Measurements from ENCODE around the gene MACC1. TPM values are rescaled to one million over a fixed set of nuclear protein-coding genes. Genes with fewer than 3 reads are reported as not detected.
"Not testable (repeated sequence)": the region's sequence is repeated elsewhere in the genome, so short reads cannot be mapped to it uniquely, and the experiment has no call there.

Gene MACC1
- total RNA-seq, 1 experiment from 2014 or later, result 49.9 TPM

DNA sequence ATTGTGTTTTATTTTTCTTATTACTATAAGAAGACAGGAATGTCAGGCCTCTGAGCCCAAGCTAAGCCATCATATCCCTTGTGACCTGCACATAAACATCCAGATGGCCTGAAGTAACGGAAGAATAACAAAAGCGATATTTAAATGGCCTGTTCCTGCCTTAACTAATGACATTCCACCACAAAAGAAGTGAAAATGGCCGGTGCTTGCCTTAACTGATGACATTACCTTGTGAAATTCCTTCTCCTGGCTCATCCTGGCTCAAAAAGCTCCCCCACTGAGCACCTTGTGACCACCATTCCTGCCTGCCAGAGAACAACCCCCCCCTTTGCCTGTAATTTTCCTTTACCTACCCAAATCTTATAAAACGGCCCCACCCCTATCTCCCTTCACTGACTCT is 91.1 kb downstream of the MACC1 start:
- H4K20me1 ChIP-seq (ENCODE audit: insufficient read depth, low read depth, low read length); H3K4me3 ChIP-seq (ENCODE audit: low read length); H3K9me2 ChIP-seq (replicated peaks; ENCODE audit: insufficient read depth, low read length); H3K4me2 ChIP-seq (ENCODE audit: low read depth, low read length, poor library complexity, severe bottlenecking); H3K27me3 ChIP-seq (ENCODE audit: low read length); H3K36me3 ChIP-seq (ENCODE audit: insufficient read depth, low read length); H3K9me3 ChIP-seq (ENCODE audit: low read length); H3K9ac ChIP-seq (ENCODE audit: low read length); H2AFZ ChIP-seq (ENCODE audit: low read length); H3K27ac ChIP-seq (ENCODE audit: low read length); DNase-seq; H3K79me2 ChIP-seq (ENCODE audit: low read length); H3K4me1 ChIP-seq (ENCODE audit: low read length): not testable (repeated sequence)

DNA sequence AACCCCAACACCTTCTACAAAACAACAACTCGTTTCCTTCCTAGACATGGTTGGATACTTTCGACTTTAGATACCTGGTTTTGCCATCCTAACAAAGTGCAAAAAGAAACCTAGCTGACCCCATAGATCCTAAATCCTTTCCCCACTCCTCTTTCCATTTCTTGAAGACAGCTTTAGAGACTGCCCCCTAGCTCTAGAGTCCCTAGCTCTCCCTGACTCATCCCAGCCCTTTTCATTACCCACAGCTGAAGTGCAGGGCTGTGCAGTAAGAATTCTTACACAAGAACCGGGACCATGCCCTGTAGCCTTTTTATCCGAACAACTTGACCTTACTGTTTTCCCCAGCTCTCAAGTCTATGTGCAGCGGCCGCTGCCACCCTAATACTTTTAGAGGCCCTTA is 93.1 kb downstream of the MACC1 start:
- not testable (repeated sequence) for H2AFZ ChIP-seq (ENCODE audit: low read length); H4K20me1 ChIP-seq (ENCODE audit: insufficient read depth, low read depth, low read length); H3K4me2 ChIP-seq (ENCODE audit: low read depth, low read length, poor library complexity, severe bottlenecking); H3K36me3 ChIP-seq (ENCODE audit: insufficient read depth, low read length); H3K4me3 ChIP-seq (ENCODE audit: low read length); H3K9me3 ChIP-seq (ENCODE audit: low read length); H3K9ac ChIP-seq (ENCODE audit: low read length); H3K27ac ChIP-seq (ENCODE audit: low read length); H3K9me2 ChIP-seq (replicated peaks; ENCODE audit: insufficient read depth, low read length); H3K79me2 ChIP-seq (ENCODE audit: low read length); H3K27me3 ChIP-seq (ENCODE audit: low read length); H3K4me1 ChIP-seq (ENCODE audit: low read length); DNase-seq

DNA sequence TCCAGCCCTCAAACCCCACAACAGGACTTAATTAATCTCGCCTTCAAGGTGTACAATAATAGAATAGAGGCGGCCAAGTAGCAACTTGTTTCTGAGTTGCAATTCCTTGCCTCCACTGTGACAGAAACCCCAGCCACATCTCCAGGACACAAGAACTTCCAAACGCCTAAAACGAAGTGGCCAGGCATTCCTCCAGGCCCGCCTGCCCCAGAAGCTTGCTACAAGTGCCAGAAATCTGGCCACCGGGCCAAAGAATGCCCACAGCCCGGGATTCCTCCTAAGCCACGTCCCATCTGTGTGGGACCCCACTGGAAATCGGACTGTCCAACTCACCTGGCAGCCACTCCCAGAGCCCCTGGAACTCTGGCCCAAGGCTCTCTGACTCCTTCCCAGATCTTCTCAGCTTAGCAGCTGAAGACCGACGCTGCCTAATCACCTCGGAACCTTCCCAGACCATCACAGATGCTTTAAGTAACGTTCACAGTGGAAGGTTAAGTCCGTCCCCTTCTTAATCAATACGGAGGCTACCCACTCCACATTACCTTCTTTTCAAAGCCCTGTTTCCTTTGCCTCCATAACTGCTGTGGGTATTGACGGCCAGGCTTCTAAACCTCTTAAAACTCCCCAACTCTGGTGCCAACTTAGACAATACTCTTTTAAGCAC is 94.4 kb downstream of the MACC1 start:
- H3K36me3 ChIP-seq (ENCODE audit: insufficient read depth, low read length); H3K79me2 ChIP-seq (ENCODE audit: low read length); H3K27me3 ChIP-seq (ENCODE audit: low read length); H3K9me3 ChIP-seq (ENCODE audit: low read length); H3K4me1 ChIP-seq (ENCODE audit: low read length); H3K4me3 ChIP-seq (ENCODE audit: low read length); H3K4me2 ChIP-seq (ENCODE audit: low read depth, low read length, poor library complexity, severe bottlenecking); H2AFZ ChIP-seq (ENCODE audit: low read length); H4K20me1 ChIP-seq (ENCODE audit: insufficient read depth, low read depth, low read length); H3K27ac ChIP-seq (ENCODE audit: low read length); H3K9me2 ChIP-seq (replicated peaks; ENCODE audit: insufficient read depth, low read length); H3K9ac ChIP-seq (ENCODE audit: low read length); DNase-seq: not testable (repeated sequence)

DNA sequence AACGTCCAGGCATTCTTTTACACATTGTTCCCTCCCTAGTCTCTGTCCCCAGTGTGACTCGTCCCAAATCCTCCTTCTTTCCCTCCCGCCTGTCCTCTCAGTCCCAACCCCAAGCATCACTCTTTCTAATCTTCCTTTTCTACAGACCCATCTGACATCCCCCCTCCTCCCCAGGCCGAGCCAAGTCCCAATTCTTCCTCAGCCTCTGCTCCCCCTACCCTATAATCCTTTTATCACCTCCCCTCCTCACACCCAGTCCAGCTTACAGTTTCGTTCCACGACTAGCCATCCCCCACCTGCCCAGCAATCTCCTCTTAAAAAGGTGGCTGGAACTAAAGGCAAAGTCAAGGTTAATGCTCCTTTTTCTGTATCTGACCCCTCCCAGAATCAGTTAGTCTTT is 95.1 kb downstream of the MACC1 start:
- no peaks in the 10 kb centered on the region for H3K27me3 ChIP-seq (ENCODE audit: low read length)
- H3K27ac ChIP-seq (ENCODE audit: low read length), result no peak overlapping the region
- H4K20me1 ChIP-seq (ENCODE audit: insufficient read depth, low read depth, low read length), result no peaks in the 10 kb centered on the region
- H3K4me3 ChIP-seq (ENCODE audit: low read length), result no peak overlapping the region
- no peaks in the 10 kb centered on the region for H3K4me1 ChIP-seq (ENCODE audit: low read length)
- DNase-seq, result no peak
- no peaks in the 10 kb centered on the region for H3K79me2 ChIP-seq (ENCODE audit: low read length)
- H2AFZ ChIP-seq (ENCODE audit: low read length), result no peak overlapping the region
- H3K9ac ChIP-seq (ENCODE audit: low read length), result no peak overlapping the region
- no peaks in the 10 kb centered on the region for H3K9me2 ChIP-seq (replicated peaks; ENCODE audit: insufficient read depth, low read length)
- H3K9me3 ChIP-seq (ENCODE audit: low read length), result no peaks in the 10 kb centered on the region
- no peak overlapping the region for H3K4me2 ChIP-seq (ENCODE audit: low read depth, low read length, poor library complexity, severe bottlenecking)
- no peaks in the 10 kb centered on the region for H3K36me3 ChIP-seq (ENCODE audit: insufficient read depth, low read length)

DNA sequence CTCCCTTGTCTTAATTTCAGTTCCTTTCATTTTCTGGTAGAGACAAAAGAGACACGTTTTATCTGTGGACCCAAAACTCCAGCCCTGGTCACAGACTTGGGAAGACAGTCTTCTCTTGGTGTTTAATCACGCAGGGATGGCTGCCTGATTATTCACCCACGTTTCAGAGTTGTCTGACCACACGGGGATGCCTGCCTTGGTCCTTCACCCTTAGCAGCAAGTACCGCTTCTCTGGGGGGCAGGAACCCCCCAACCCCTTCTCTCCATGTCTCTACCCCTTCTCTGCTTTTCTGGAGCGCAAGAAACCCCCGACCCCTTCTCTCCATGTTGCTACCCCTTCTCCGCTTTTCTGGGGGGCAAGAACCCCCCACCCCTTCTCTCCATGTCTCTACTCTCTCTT is 95.8 kb downstream of the MACC1 start:
- Histone ChIP-seq H3K36me3 (ENCODE audit: insufficient read depth, low read length) (no peaks in the 10 kb centered on the region), H3K4me1 (ENCODE audit: low read length) (no peaks in the 10 kb centered on the region), H3K9ac (ENCODE audit: low read length) (no peak overlapping the region), H3K27me3 (ENCODE audit: low read length) (no peaks in the 10 kb centered on the region), H3K9me2 (replicated peaks; ENCODE audit: insufficient read depth, low read length) (no peaks in the 10 kb centered on the region), H3K4me3 (ENCODE audit: low read length) (no peak overlapping the region), H3K4me2 (ENCODE audit: low read depth, low read length, poor library complexity, severe bottlenecking) (no peak overlapping the region), H4K20me1 (ENCODE audit: insufficient read depth, low read depth, low read length) (no peaks in the 10 kb centered on the region), H3K9me3 (ENCODE audit: low read length) (no peaks in the 10 kb centered on the region), H3K27ac (ENCODE audit: low read length) (no peak overlapping the region), H2AFZ (ENCODE audit: low read length) (no peak overlapping the region), H3K79me2 (ENCODE audit: low read length) (no peaks in the 10 kb centered on the region)
- DNase-seq, result no peak

DNA sequence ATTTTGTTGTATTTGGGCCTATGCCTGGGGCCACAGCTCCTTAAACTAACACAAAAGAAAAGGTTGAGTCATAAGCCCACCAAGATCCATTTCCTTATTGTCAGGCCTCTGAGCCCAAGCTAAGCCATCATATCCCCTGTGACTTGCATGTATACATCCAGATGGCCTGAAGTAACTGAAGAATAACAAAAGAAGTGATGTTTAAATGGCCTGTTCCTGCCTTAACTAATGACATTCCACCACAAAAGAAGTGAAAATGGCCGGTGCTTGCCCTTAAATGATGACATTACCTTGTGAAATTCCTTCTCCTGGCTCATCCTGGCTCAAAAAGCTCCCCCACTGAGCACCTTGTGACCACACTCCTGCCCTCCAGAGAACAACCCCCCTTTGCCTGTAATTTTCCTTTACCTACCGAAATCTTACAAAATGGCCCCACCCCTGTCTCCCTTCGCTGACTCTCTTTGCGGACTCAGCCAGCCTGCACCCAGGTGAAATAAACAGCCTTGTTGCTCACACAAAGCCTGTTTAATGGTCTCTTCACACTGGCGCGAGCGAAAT is 96.5 kb downstream of the MACC1 start:
- not testable (repeated sequence) for H3K4me3 ChIP-seq (ENCODE audit: low read length); H3K36me3 ChIP-seq (ENCODE audit: insufficient read depth, low read length); H3K27ac ChIP-seq (ENCODE audit: low read length); H3K9me3 ChIP-seq (ENCODE audit: low read length); H3K4me1 ChIP-seq (ENCODE audit: low read length); H3K9ac ChIP-seq (ENCODE audit: low read length); H3K4me2 ChIP-seq (ENCODE audit: low read depth, low read length, poor library complexity, severe bottlenecking); H4K20me1 ChIP-seq (ENCODE audit: insufficient read depth, low read depth, low read length); H2AFZ ChIP-seq (ENCODE audit: low read length); H3K79me2 ChIP-seq (ENCODE audit: low read length); DNase-seq; H3K9me2 ChIP-seq (replicated peaks; ENCODE audit: insufficient read depth, low read length); H3K27me3 ChIP-seq (ENCODE audit: low read length)

DNA sequence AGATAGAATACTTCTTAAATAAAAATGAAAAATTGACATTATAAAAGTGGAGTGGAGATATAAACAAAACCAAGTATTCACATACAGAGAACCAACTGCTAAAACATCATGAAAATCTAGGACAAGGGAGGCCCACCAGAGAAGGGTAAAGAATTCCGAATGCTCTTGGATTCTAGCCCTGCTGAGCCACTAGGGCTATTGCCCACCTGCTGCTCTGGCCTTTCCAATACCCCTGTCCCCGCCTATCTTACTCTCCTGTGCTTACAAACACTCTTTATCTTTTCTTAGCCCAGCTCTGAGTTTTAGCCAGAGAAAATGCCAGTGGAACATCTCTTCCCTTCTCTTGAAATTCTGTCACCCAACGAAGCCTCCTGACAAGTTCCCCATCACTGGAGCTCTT is 100.3 kb downstream of the MACC1 start:
- Histone ChIP-seq H3K9ac (ENCODE audit: low read length) (no peak overlapping the region), H3K4me1 (ENCODE audit: low read length) (peaks cover 28% of the 10 kb centered on the region), H3K9me2 (replicated peaks; ENCODE audit: insufficient read depth, low read length) (no peaks in the 10 kb centered on the region), H3K4me2 (ENCODE audit: low read depth, low read length, poor library complexity, severe bottlenecking) (no peak overlapping the region), H3K36me3 (ENCODE audit: insufficient read depth, low read length) (no peaks in the 10 kb centered on the region), H3K79me2 (ENCODE audit: low read length) (no peaks in the 10 kb centered on the region), H3K9me3 (ENCODE audit: low read length) (no peaks in the 10 kb centered on the region), H2AFZ (ENCODE audit: low read length) (no peak overlapping the region), H3K27ac (ENCODE audit: low read length) (no peak overlapping the region), H3K27me3 (ENCODE audit: low read length) (no peaks in the 10 kb centered on the region), H3K4me3 (ENCODE audit: low read length) (no peak overlapping the region), H4K20me1 (ENCODE audit: insufficient read depth, low read depth, low read length) (no peaks in the 10 kb centered on the region)
- no peak for DNase-seq

DNA sequence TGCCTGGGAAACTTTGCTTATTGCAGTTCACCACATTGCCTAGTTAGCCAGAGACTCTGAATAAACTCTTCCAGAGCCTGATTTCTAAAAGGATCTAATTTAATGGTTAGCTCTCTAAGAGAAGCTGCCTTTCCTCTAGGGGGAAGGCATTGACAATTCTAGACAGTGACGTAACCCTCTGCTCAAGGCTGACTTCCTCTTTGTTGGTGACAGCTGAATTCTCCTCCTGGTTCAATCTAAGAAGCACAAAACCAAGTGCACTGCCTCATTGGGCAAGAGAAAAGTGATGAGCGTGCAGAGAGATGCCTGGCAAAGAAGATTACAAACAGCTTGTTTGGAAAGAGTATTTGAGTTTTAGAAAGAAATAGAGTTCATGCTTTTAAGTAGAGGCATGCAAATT is 102.7 kb downstream of the MACC1 start:
- Histone ChIP-seq H3K4me1 (ENCODE audit: low read length) (peaks cover 28% of the 10 kb centered on the region), H3K4me2 (ENCODE audit: low read depth, low read length, poor library complexity, severe bottlenecking) (peak overlapping the region; percentile 48), H3K9ac (ENCODE audit: low read length) (no peak overlapping the region), H4K20me1 (ENCODE audit: insufficient read depth, low read depth, low read length) (no peaks in the 10 kb centered on the region; the same call in 1 of the 2 replicates), H3K36me3 (ENCODE audit: insufficient read depth, low read length) (no peaks in the 10 kb centered on the region), H3K79me2 (ENCODE audit: low read length) (no peaks in the 10 kb centered on the region), H2AFZ (ENCODE audit: low read length) (no peak overlapping the region), H3K4me3 (ENCODE audit: low read length) (no peak overlapping the region), H3K9me3 (ENCODE audit: low read length) (no peaks in the 10 kb centered on the region), H3K9me2 (replicated peaks; ENCODE audit: insufficient read depth, low read length) (no peaks in the 10 kb centered on the region), H3K27me3 (ENCODE audit: low read length) (no peaks in the 10 kb centered on the region), H3K27ac (ENCODE audit: low read length) (no peak overlapping the region)
- peak; percentile 89 for DNase-seq
